Measurements from ENCODE around the gene TNNT2.

DNA sequence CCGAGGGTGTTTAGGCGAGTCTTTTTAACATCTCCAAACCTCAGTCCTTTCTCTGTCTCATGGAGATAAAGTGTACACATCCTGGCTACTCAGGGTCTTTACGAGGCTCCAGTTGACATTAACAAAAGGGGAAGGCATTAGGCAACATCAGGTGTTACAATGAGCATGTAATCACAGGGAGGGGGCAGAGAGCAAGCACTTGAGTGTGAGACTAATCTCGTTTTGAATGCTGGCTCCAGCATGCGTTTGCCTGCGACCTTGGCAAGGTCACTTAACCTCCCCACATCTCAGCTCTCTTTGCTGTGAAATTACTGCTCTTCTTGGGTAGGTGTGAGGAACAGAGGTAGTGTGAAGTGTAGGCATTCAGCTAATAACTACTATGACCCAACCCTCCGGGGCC is 3.1 kb downstream of the TNNT2 start:
- TF ChIP-seq, protein P1, sequence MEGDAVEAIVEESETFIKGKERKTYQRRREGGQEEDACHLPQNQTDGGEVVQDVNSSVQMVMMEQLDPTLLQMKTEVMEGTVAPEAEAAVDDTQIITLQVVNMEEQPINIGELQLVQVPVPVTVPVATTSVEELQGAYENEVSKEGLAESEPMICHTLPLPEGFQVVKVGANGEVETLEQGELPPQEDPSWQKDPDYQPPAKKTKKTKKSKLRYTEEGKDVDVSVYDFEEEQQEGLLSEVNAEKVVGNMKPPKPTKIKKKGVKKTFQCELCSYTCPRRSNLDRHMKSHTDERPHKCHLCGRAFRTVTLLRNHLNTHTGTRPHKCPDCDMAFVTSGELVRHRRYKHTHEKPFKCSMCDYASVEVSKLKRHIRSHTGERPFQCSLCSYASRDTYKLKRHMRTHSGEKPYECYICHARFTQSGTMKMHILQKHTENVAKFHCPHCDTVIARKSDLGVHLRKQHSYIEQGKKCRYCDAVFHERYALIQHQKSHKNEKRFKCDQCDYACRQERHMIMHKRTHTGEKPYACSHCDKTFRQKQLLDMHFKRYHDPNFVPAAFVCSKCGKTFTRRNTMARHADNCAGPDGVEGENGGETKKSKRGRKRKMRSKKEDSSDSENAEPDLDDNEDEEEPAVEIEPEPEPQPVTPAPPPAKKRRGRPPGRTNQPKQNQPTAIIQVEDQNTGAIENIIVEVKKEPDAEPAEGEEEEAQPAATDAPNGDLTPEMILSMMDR (conservative IDR thresholded peaks at IDR 0.05): no peak
- no peak for TF ChIP-seq EZH2 (IDR thresholded peaks at IDR 0.05; ENCODE audit: low read depth)

All from PC-9 (cell line).